Thyroid gland (tissue), 4 donors: ENCODE data around the gene EIF4A3.

ENCODE experiments used
- POLR2A ChIP-seq, 2 donors: fragments of 450-650 bp; IDR thresholded peaks; one replicate each; pipeline ENCODE4 v1.6.1; 2017; ENCODE audit warnings: antibody characterized with exemption in 2 of 2, mild to moderate bottlenecking in 2 of 2, moderate library complexity in 1 of 2
- TF ChIP-seq, protein P1 (sequence below), 6 experiments: fragments of 200-600 bp in 3 of 6; fragments of 450-650 bp in 3 of 6; sonication (generic) in 3 of 6; IDR thresholded peaks; one replicate each; pipeline ENCODE4 v1.5.1; 2016 to 2019; ENCODE audit warnings: antibody characterized with exemption in 6 of 6, mild to moderate bottlenecking in 2 of 6, inconsistent platforms in 1 of 6, moderate library complexity in 1 of 6

GRCh38 chr17:80113033-80113484 lies 33.9 kb downstream of the EIF4A3 start:
- no peak for TF ChIP-seq POLR2A (IDR thresholded peaks at IDR 0.05)
- TF ChIP-seq, protein P1, sequence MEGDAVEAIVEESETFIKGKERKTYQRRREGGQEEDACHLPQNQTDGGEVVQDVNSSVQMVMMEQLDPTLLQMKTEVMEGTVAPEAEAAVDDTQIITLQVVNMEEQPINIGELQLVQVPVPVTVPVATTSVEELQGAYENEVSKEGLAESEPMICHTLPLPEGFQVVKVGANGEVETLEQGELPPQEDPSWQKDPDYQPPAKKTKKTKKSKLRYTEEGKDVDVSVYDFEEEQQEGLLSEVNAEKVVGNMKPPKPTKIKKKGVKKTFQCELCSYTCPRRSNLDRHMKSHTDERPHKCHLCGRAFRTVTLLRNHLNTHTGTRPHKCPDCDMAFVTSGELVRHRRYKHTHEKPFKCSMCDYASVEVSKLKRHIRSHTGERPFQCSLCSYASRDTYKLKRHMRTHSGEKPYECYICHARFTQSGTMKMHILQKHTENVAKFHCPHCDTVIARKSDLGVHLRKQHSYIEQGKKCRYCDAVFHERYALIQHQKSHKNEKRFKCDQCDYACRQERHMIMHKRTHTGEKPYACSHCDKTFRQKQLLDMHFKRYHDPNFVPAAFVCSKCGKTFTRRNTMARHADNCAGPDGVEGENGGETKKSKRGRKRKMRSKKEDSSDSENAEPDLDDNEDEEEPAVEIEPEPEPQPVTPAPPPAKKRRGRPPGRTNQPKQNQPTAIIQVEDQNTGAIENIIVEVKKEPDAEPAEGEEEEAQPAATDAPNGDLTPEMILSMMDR (IDR thresholded peaks at IDR 0.05), result no peak
